ENCODE measurements around the gene SRPK2. TPM values are rescaled to one million over a fixed set of nuclear protein-coding genes. Genes with fewer than 3 reads are reported as not detected.

SRPK2 gene
- total RNA-seq, 2 donors from 2014 or later, result 46.2 to 50.0 TPM

GRCh38 chr7:105399043-105399725 is 10.5 kb upstream of the SRPK2 start:
- H3K27ac Mint-ChIP-seq, result no peak overlapping the region
- no peak overlapping the region for H3K4me3 Mint-ChIP-seq
- no peaks in the 10 kb centered on the region for H3K27me3 Mint-ChIP-seq
- H3K9me3 ChIP-seq (ENCODE audit: control insufficient read depth, low read length, poor library complexity, severe bottlenecking), result no peaks in the 10 kb centered on the region
- DNase-seq (no peak), ATAC-seq (no peak)
- H3K36me3 Mint-ChIP-seq (ENCODE audit: low read depth), result no peaks in the 10 kb centered on the region
- H3K4me1 Mint-ChIP-seq, result peaks cover 6% of the 10 kb centered on the region

- H3K9me3 ChIP-seq (ENCODE audit: control insufficient read depth, low read length, poor library complexity, severe bottlenecking), result no peaks in the 10 kb centered on the region
- Mint-ChIP-seq H3K27ac (peak overlapping the region; percentile 86), H3K4me1 (peaks cover 6% of the 10 kb centered on the region), H3K4me3 (no peak overlapping the region), H3K36me3 (ENCODE audit: low read depth) (no peaks in the 10 kb centered on the region), H3K27me3 (no peaks in the 10 kb centered on the region)
- DNase-seq (no peak), ATAC-seq (no peak)
Measured at GRCh38 chr7:105396566-105396965, 7.8 kb upstream of the SRPK2 start.

GRCh38 chr7:105391429-105391828 is 2.7 kb upstream of the SRPK2 start:
- H3K4me1 Mint-ChIP-seq, result peaks cover 13% of the 10 kb centered on the region
- H3K27me3 Mint-ChIP-seq, result no peaks in the 10 kb centered on the region
- no peak for ATAC-seq
- no peak for DNase-seq
- H3K36me3 Mint-ChIP-seq (ENCODE audit: low read depth), result no peaks in the 10 kb centered on the region
- no peak overlapping the region for H3K27ac Mint-ChIP-seq
- H3K4me3 Mint-ChIP-seq, result no peak overlapping the region
- no peaks in the 10 kb centered on the region for H3K9me3 ChIP-seq (ENCODE audit: control insufficient read depth, low read length, poor library complexity, severe bottlenecking)

- H3K4me3 Mint-ChIP-seq, result peak overlapping the region; percentile 15
- ATAC-seq, result no peak
- no peaks in the 10 kb centered on the region for H3K36me3 Mint-ChIP-seq (ENCODE audit: low read depth)
- H3K27ac Mint-ChIP-seq, result peak overlapping the region; percentile 84
- DNase-seq, result no peak
- no peaks in the 10 kb centered on the region for H3K27me3 Mint-ChIP-seq
- H3K4me1 Mint-ChIP-seq, result peaks cover 14% of the 10 kb centered on the region
- no peaks in the 10 kb centered on the region for H3K9me3 ChIP-seq (ENCODE audit: control insufficient read depth, low read length, poor library complexity, severe bottlenecking)
Measured at GRCh38 chr7:105389889-105390288, 1.2 kb upstream of the SRPK2 start.

GRCh38 chr7:105389088-105389650 is 448 bp upstream of the SRPK2 start:
- no peaks in the 10 kb centered on the region for H3K9me3 ChIP-seq (ENCODE audit: control insufficient read depth, low read length, poor library complexity, severe bottlenecking)
- no peaks in the 10 kb centered on the region for H3K36me3 Mint-ChIP-seq (ENCODE audit: low read depth)
- H3K27ac Mint-ChIP-seq, result peak overlapping the region; percentile 84
- ATAC-seq (peak; percentile 44), DNase-seq (peak in 2 of 3 donors; percentile 18 to 35)
- peaks cover 18% of the 10 kb centered on the region for H3K4me1 Mint-ChIP-seq
- no peaks in the 10 kb centered on the region for H3K27me3 Mint-ChIP-seq
- peak overlapping the region; percentile 97 for H3K4me3 Mint-ChIP-seq

- H3K4me1 Mint-ChIP-seq, result peaks cover 24% of the 10 kb centered on the region
- no peaks in the 10 kb centered on the region for H3K9me3 ChIP-seq (ENCODE audit: control insufficient read depth, low read length, poor library complexity, severe bottlenecking)
- no peaks in the 10 kb centered on the region for H3K27me3 Mint-ChIP-seq
- H3K4me3 Mint-ChIP-seq, result peak overlapping the region; percentile 93
- peak overlapping the region; percentile 89 for H3K27ac Mint-ChIP-seq
- peak; percentile 18 to 37 (median 21) for DNase-seq
- no peaks in the 10 kb centered on the region for H3K36me3 Mint-ChIP-seq (ENCODE audit: low read depth)
- ATAC-seq, result peak; percentile 53
Measured at GRCh38 chr7:105387508-105388355, 989 bp downstream of the SRPK2 start.

- ATAC-seq (no peak), DNase-seq (no peak)
- Mint-ChIP-seq H3K4me3 (no peak overlapping the region), H3K4me1 (peaks cover 29% of the 10 kb centered on the region), H3K27ac (peak overlapping the region; percentile 67), H3K36me3 (ENCODE audit: low read depth) (peaks cover 3% of the 10 kb centered on the region), H3K27me3 (no peaks in the 10 kb centered on the region)
- no peaks in the 10 kb centered on the region for H3K9me3 ChIP-seq (ENCODE audit: control insufficient read depth, low read length, poor library complexity, severe bottlenecking)
Measured at GRCh38 chr7:105377903-105378302, 10.8 kb downstream of the SRPK2 start.

GRCh38 chr7:105376908-105377533 is 11.7 kb downstream of the SRPK2 start:
- no peak overlapping the region for H3K4me3 Mint-ChIP-seq
- no peaks in the 10 kb centered on the region for H3K9me3 ChIP-seq (ENCODE audit: control insufficient read depth, low read length, poor library complexity, severe bottlenecking)
- ATAC-seq, result no peak
- peaks cover 29% of the 10 kb centered on the region for H3K4me1 Mint-ChIP-seq
- no peak for DNase-seq
- H3K27ac Mint-ChIP-seq, result peak overlapping the region; percentile 67
- H3K36me3 Mint-ChIP-seq (ENCODE audit: low read depth), result peaks cover 3% of the 10 kb centered on the region
- H3K27me3 Mint-ChIP-seq, result no peaks in the 10 kb centered on the region

GRCh38 chr7:105369944-105370343 is 18.8 kb downstream of the SRPK2 start:
- no peak for DNase-seq
- ATAC-seq, result no peak
- Mint-ChIP-seq H3K36me3 (ENCODE audit: low read depth) (peaks cover 3% of the 10 kb centered on the region), H3K27ac (no peak overlapping the region), H3K4me1 (peaks cover 16% of the 10 kb centered on the region), H3K27me3 (no peaks in the 10 kb centered on the region), H3K4me3 (no peak overlapping the region)
- no peaks in the 10 kb centered on the region for H3K9me3 ChIP-seq (ENCODE audit: control insufficient read depth, low read length, poor library complexity, severe bottlenecking)

GRCh38 chr7:105367458-105367857 is 21.3 kb downstream of the SRPK2 start:
- Mint-ChIP-seq H3K36me3 (ENCODE audit: low read depth) (no peaks in the 10 kb centered on the region), H3K4me1 (peaks cover 13% of the 10 kb centered on the region), H3K27me3 (no peaks in the 10 kb centered on the region), H3K27ac (no peak overlapping the region), H3K4me3 (no peak overlapping the region)
- ATAC-seq (no peak), DNase-seq (no peak)
- H3K9me3 ChIP-seq (ENCODE audit: control insufficient read depth, low read length, poor library complexity, severe bottlenecking), result no peaks in the 10 kb centered on the region

- no peak for DNase-seq
- no peaks in the 10 kb centered on the region for H3K27me3 Mint-ChIP-seq
- no peak overlapping the region for H3K27ac Mint-ChIP-seq
- no peaks in the 10 kb centered on the region for H3K9me3 ChIP-seq (ENCODE audit: control insufficient read depth, low read length, poor library complexity, severe bottlenecking)
- peaks cover 13% of the 10 kb centered on the region for H3K4me1 Mint-ChIP-seq
- H3K36me3 Mint-ChIP-seq (ENCODE audit: low read depth), result no peaks in the 10 kb centered on the region
- no peak overlapping the region for H3K4me3 Mint-ChIP-seq
- ATAC-seq, result no peak
Measured at GRCh38 chr7:105365541-105366534, 22.9 kb downstream of the SRPK2 start.

- H3K4me1 Mint-ChIP-seq, result peaks cover 10% of the 10 kb centered on the region
- no peaks in the 10 kb centered on the region for H3K36me3 Mint-ChIP-seq (ENCODE audit: low read depth)
- no peak overlapping the region for H3K27ac Mint-ChIP-seq
- ATAC-seq (no peak), DNase-seq (no peak)
- H3K9me3 ChIP-seq (ENCODE audit: control insufficient read depth, low read length, poor library complexity, severe bottlenecking), result no peaks in the 10 kb centered on the region
- H3K27me3 Mint-ChIP-seq, result no peaks in the 10 kb centered on the region
- H3K4me3 Mint-ChIP-seq, result no peak overlapping the region
Measured at GRCh38 chr7:105364684-105365083, 24.0 kb downstream of the SRPK2 start.

Data from T-helper 17 cell (primary cell).